WTC11 (cell line): ENCODE measurements around the gene SLC2A11. TPM values are rescaled to one million over a fixed set of nuclear protein-coding genes. Genes with fewer than 3 reads are reported as not detected.
A peak's percentile ranks its signal among the peaks of the same experiment; 100 is the strongest.

Experiments used
- ATF1 ChIP-seq: sonication (generic); formaldehyde crosslinking; IDR thresholded peaks from 2 replicates; pipeline ENCODE4 v1.8.1; 2023; ENCODE audit warnings: mild to moderate bottlenecking, moderate library complexity, missing genetic modification reagents
- ESRRA ChIP-seq: sonication (generic); formaldehyde crosslinking; IDR thresholded peaks from 2 replicates; pipeline ENCODE4 v1.8.1; 2022; ENCODE audit warnings: mild to moderate bottlenecking, missing genetic modification reagents, borderline replicate concordance
- HMGA2 ChIP-seq: fragments of 250-450 bp; sonication (Bioruptor Pico); IDR thresholded peaks from 2 replicates; pipeline ENCODE4 v1.4.0; 2021; ENCODE audit warnings: mild to moderate bottlenecking, moderate library complexity
- MXD4 ChIP-seq: fragments of 250-450 bp; sonication (Bioruptor Pico); IDR thresholded peaks from 2 replicates; pipeline ENCODE4 v1.8.0; 2021; ENCODE audit warnings: mild to moderate bottlenecking, moderate library complexity, borderline replicate concordance
- NFYB ChIP-seq: sonication (generic); formaldehyde crosslinking; conservative IDR thresholded peaks from 2 replicates; pipeline ENCODE4 v1.8.0; 2022; ENCODE audit warnings: low read depth, missing genetic modification reagents
- NR1H2 ChIP-seq: sonication (generic); formaldehyde crosslinking; IDR thresholded peaks from 2 replicates; pipeline ENCODE4 v1.9.0; 2021; ENCODE audit warnings: mild to moderate bottlenecking, moderate library complexity, missing genetic modification reagents
- PRDM15 ChIP-seq: sonication (generic); formaldehyde crosslinking; IDR thresholded peaks from 2 replicates; pipeline ENCODE4 v1.8.0; 2022; ENCODE audit warnings: missing genetic modification reagents
- PRRX2 ChIP-seq: fragments of 250-450 bp; sonication (Bioruptor Pico); IDR thresholded peaks from 2 replicates; pipeline ENCODE4 v1.8.0; 2021; ENCODE audit warnings: mild to moderate bottlenecking
- SMAD3 ChIP-seq: sonication (generic); formaldehyde crosslinking; IDR thresholded peaks from 2 replicates; pipeline ENCODE4 v1.8.0; 2022; ENCODE audit warnings: missing genetic modification reagents, mild to moderate bottlenecking, borderline replicate concordance
- ZNF532 ChIP-seq: fragments of 250-450 bp; sonication (Bioruptor Pico); IDR thresholded peaks from 2 replicates; pipeline ENCODE4 v1.9.0; 2021; ENCODE audit warnings: mild to moderate bottlenecking, borderline replicate concordance
- total RNA-seq: library from RNA; stranded (reverse); gene quantifications from 3 replicates; pipeline ENCODE4 v1.2.3, GENCODE V29; 2021
- TF ChIP-seq, protein P1 (sequence below): sonication (generic); formaldehyde crosslinking; conservative IDR thresholded peaks from 2 replicates; pipeline ENCODE4 v1.8.1; 2023; ENCODE audit warnings: mild to moderate bottlenecking, low read depth, missing genetic modification reagents, moderate library complexity
- TF ChIP-seq, protein P2 (sequence below): sonication (generic); formaldehyde crosslinking; IDR thresholded peaks from 2 replicates; pipeline ENCODE4 v1.8.1; 2022; ENCODE audit warnings: mild to moderate bottlenecking, missing genetic modification reagents, moderate library complexity, borderline replicate concordance
- TF ChIP-seq, protein P3 (sequence below): sonication (generic); formaldehyde crosslinking; IDR thresholded peaks from 2 replicates; pipeline ENCODE4 v1.8.0; 2023; ENCODE audit warnings: missing genetic modification reagents, mild to moderate bottlenecking, borderline replicate concordance
- TF ChIP-seq, protein P4 (sequence below): sonication (generic); formaldehyde crosslinking; IDR thresholded peaks from 2 replicates; pipeline ENCODE4 v1.8.1; 2022; ENCODE audit warnings: mild to moderate bottlenecking, moderate library complexity, missing genetic modification reagents
- TF ChIP-seq, protein P5 (sequence below): sonication (generic); formaldehyde crosslinking; IDR thresholded peaks from 2 replicates; pipeline ENCODE4 v1.8.0; 2022; ENCODE audit warnings: mild to moderate bottlenecking, missing genetic modification reagents
- TF ChIP-seq, protein P6 (sequence below): fragments of 250-450 bp; sonication (Bioruptor Pico); conservative IDR thresholded peaks from 2 replicates; pipeline ENCODE4 v1.9.0; 2021; ENCODE audit warnings: mild to moderate bottlenecking

The SLC2A11 gene
- total RNA-seq, 1 experiment from 2014 or later, result 19.9 TPM

GRCh38 chr22:23838681-23839468, 18.8 kb upstream of the SLC2A11 start, which contains the start of gene DERL3 (continued):
- TF ChIP-seq, protein P1, sequence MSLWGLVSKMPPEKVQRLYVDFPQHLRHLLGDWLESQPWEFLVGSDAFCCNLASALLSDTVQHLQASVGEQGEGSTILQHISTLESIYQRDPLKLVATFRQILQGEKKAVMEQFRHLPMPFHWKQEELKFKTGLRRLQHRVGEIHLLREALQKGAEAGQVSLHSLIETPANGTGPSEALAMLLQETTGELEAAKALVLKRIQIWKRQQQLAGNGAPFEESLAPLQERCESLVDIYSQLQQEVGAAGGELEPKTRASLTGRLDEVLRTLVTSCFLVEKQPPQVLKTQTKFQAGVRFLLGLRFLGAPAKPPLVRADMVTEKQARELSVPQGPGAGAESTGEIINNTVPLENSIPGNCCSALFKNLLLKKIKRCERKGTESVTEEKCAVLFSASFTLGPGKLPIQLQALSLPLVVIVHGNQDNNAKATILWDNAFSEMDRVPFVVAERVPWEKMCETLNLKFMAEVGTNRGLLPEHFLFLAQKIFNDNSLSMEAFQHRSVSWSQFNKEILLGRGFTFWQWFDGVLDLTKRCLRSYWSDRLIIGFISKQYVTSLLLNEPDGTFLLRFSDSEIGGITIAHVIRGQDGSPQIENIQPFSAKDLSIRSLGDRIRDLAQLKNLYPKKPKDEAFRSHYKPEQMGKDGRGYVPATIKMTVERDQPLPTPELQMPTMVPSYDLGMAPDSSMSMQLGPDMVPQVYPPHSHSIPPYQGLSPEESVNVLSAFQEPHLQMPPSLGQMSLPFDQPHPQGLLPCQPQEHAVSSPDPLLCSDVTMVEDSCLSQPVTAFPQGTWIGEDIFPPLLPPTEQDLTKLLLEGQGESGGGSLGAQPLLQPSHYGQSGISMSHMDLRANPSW, result no peak
- TF ChIP-seq, protein P2, sequence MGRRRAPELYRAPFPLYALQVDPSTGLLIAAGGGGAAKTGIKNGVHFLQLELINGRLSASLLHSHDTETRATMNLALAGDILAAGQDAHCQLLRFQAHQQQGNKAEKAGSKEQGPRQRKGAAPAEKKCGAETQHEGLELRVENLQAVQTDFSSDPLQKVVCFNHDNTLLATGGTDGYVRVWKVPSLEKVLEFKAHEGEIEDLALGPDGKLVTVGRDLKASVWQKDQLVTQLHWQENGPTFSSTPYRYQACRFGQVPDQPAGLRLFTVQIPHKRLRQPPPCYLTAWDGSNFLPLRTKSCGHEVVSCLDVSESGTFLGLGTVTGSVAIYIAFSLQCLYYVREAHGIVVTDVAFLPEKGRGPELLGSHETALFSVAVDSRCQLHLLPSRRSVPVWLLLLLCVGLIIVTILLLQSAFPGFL (CRISPR knock-in tag), result no peak
- peak; percentile 90 for TF ChIP-seq SMAD3 (CRISPR knock-in tag)
- no peak for TF ChIP-seq ESRRA (CRISPR knock-in tag)
- peak; percentile 91 for TF ChIP-seq NFYB (CRISPR knock-in tag)
- TF ChIP-seq MXD4 (CRISPR knock-in tag), result no peak
- no peak for TF ChIP-seq NR1H2 (CRISPR knock-in tag)
- TF ChIP-seq, protein P3, sequence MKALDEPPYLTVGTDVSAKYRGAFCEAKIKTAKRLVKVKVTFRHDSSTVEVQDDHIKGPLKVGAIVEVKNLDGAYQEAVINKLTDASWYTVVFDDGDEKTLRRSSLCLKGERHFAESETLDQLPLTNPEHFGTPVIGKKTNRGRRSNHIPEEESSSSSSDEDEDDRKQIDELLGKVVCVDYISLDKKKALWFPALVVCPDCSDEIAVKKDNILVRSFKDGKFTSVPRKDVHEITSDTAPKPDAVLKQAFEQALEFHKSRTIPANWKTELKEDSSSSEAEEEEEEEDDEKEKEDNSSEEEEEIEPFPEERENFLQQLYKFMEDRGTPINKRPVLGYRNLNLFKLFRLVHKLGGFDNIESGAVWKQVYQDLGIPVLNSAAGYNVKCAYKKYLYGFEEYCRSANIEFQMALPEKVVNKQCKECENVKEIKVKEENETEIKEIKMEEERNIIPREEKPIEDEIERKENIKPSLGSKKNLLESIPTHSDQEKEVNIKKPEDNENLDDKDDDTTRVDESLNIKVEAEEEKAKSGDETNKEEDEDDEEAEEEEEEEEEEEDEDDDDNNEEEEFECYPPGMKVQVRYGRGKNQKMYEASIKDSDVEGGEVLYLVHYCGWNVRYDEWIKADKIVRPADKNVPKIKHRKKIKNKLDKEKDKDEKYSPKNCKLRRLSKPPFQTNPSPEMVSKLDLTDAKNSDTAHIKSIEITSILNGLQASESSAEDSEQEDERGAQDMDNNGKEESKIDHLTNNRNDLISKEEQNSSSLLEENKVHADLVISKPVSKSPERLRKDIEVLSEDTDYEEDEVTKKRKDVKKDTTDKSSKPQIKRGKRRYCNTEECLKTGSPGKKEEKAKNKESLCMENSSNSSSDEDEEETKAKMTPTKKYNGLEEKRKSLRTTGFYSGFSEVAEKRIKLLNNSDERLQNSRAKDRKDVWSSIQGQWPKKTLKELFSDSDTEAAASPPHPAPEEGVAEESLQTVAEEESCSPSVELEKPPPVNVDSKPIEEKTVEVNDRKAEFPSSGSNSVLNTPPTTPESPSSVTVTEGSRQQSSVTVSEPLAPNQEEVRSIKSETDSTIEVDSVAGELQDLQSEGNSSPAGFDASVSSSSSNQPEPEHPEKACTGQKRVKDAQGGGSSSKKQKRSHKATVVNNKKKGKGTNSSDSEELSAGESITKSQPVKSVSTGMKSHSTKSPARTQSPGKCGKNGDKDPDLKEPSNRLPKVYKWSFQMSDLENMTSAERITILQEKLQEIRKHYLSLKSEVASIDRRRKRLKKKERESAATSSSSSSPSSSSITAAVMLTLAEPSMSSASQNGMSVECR (CRISPR knock-in tag), result peak; percentile 92
- TF ChIP-seq ATF1 (CRISPR knock-in tag), result no peak
- no peak for TF ChIP-seq ZNF532 (CRISPR knock-in tag)
- TF ChIP-seq, protein P4, sequence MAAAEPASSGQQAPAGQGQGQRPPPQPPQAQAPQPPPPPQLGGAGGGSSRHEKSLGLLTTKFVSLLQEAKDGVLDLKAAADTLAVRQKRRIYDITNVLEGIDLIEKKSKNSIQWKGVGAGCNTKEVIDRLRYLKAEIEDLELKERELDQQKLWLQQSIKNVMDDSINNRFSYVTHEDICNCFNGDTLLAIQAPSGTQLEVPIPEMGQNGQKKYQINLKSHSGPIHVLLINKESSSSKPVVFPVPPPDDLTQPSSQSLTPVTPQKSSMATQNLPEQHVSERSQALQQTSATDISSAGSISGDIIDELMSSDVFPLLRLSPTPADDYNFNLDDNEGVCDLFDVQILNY, result peak; percentile 98
- TF ChIP-seq PRDM15, result peak; percentile 34; the same call in 1 of the 2 replicates
- no peak for TF ChIP-seq PRRX2
- no peak for TF ChIP-seq HMGA2
- TF ChIP-seq, protein P5, sequence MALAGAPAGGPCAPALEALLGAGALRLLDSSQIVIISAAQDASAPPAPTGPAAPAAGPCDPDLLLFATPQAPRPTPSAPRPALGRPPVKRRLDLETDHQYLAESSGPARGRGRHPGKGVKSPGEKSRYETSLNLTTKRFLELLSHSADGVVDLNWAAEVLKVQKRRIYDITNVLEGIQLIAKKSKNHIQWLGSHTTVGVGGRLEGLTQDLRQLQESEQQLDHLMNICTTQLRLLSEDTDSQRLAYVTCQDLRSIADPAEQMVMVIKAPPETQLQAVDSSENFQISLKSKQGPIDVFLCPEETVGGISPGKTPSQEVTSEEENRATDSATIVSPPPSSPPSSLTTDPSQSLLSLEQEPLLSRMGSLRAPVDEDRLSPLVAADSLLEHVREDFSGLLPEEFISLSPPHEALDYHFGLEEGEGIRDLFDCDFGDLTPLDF (CRISPR knock-in tag), result no peak
- TF ChIP-seq, protein P6, sequence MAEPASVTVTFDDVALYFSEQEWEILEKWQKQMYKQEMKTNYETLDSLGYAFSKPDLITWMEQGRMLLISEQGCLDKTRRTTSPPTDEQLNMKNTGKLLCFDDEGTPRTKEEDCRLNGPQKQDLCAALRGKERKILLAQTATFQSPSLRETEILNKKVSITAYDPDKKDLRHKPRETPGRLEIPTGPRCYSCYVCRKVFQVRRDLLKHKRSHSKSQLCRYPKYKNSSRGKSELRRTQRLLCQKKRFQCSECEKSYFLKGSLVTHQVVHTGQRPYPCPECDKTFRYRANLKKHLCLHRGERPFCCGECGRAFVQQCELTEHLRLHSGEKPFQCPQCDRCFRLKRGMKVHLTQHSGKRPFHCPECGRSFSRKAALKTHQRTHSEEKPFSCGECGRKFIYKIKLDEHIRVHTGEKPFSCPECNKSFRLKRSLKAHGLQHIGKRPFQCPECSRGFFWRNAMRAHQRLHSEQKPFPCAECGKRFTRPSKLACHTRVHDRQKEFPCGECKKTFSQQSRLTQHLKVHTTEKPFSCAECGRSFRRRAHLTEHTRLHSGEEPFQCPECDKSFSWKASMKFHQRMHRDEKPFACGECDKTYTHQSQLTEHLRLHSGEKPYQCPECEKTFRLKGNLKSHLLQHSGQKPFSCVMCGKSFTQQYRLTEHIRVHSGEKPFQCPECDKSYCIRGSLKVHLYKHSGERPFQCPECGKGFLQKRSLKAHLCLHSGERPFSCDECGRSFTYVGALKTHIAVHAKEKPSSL (CRISPR knock-in tag), result no peak
